ENCODE measurements around the gene RAD1.

The RAD1 gene

GRCh38 chr5:34881246-34881645 lies 34.1 kb downstream of the RAD1 start:
- TF ChIP-seq ZNF354C (tag by site-specific recombination; IDR thresholded peaks at IDR 0.05; ENCODE audit: borderline replicate concordance, low read depth) (no peak), ZNF777 (tag by site-specific recombination; IDR thresholded peaks at IDR 0.05; ENCODE audit: borderline replicate concordance) (no peak), ZNF280D (tag by site-specific recombination; IDR thresholded peaks at IDR 0.05) (no peak), ZNF654 (tag by site-specific recombination; IDR thresholded peaks at IDR 0.05; ENCODE audit: low read depth) (no peak), ZNF404 (tag by site-specific recombination; IDR thresholded peaks at IDR 0.05) (no peak), ZNF658 (tag by site-specific recombination; IDR thresholded peaks at IDR 0.05) (no peak), ZNF324 (tag by site-specific recombination; IDR thresholded peaks at IDR 0.05) (no peak), ZNF785 (tag by site-specific recombination; IDR thresholded peaks at IDR 0.05) (no peak), ZBTB11 (tag by site-specific recombination; conservative IDR thresholded peaks at IDR 0.05; ENCODE audit: low read depth) (no peak), KLF7 (tag by site-specific recombination; IDR thresholded peaks at IDR 0.05; ENCODE audit: borderline replicate concordance) (no peak), PATZ1 (tag by site-specific recombination; IDR thresholded peaks at IDR 0.05) (no peak), IKZF3 (tag by site-specific recombination; IDR thresholded peaks at IDR 0.05) (no peak), PRDM1 (tag by site-specific recombination; IDR thresholded peaks at IDR 0.05) (no peak)
- TF ChIP-seq, protein P1, sequence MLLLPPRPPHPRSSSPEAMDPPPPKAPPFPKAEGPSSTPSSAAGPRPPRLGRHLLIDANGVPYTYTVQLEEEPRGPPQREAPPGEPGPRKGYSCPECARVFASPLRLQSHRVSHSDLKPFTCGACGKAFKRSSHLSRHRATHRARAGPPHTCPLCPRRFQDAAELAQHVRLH (tag by site-specific recombination; IDR thresholded peaks at IDR 0.05): no peak
- TF ChIP-seq, protein P2, sequence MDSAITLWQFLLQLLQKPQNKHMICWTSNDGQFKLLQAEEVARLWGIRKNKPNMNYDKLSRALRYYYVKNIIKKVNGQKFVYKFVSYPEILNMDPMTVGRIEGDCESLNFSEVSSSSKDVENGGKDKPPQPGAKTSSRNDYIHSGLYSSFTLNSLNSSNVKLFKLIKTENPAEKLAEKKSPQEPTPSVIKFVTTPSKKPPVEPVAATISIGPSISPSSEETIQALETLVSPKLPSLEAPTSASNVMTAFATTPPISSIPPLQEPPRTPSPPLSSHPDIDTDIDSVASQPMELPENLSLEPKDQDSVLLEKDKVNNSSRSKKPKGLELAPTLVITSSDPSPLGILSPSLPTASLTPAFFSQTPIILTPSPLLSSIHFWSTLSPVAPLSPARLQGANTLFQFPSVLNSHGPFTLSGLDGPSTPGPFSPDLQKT (IDR thresholded peaks at IDR 0.05; ENCODE audit: borderline replicate concordance, low read depth, low read length): no peak
- H3K27ac ChIP-seq (ENCODE audit: extremely low read depth, low read depth, low read length): no peak overlapping the region
- no peak overlapping the region for H3K4me3 ChIP-seq (ENCODE audit: low read depth, low read length)
- ChIA-PET CTCF (interaction anchor here (0.6 to 2.3 kb wide), 2 partner anchors 17 to 396 kb away, joined by 3 to 14 read pairs; no protein-coding TSS in a partner anchor), POLR2A (no interaction called here)
- no peaks in the 10 kb centered on the region; the same call in 1 of the 2 replicates for H3K9me3 ChIP-seq (ENCODE audit: control insufficient read depth, insufficient read depth, low read depth, low read length)
- no peaks in the 10 kb centered on the region for H3K36me3 ChIP-seq (ENCODE audit: control insufficient read depth in 2 of 2, insufficient read depth in 1 of 2, low read length in 2 of 2)
- H3K4me1 ChIP-seq (ENCODE audit: control insufficient read depth, insufficient read depth, low read length): no peaks in the 10 kb centered on the region

GRCh38 chr5:34876275-34876674 lies 39.0 kb downstream of the RAD1 start:
- TF ChIP-seq, protein P1 (tag by site-specific recombination; IDR thresholded peaks at IDR 0.05): 0 out of 2 replicates have a peak, but pooled peaks have one; percentile 15
- no peak for TF ChIP-seq ZNF174 (tag by site-specific recombination; IDR thresholded peaks at IDR 0.05)
- TF ChIP-seq SETDB1 (IDR thresholded peaks at IDR 0.05; ENCODE audit: insufficient read length, low read length): peak; percentile 61
- H3K36me3 ChIP-seq (ENCODE audit: control insufficient read depth in 2 of 2, insufficient read depth in 1 of 2, low read length in 2 of 2): no peaks in the 10 kb centered on the region
- H3K4me3 ChIP-seq (ENCODE audit: low read depth, low read length): no peak overlapping the region
- H3K9me3 ChIP-seq (ENCODE audit: control insufficient read depth, insufficient read depth, low read depth, low read length): no peaks in the 10 kb centered on the region; the same call in 1 of the 2 replicates
- no peaks in the 10 kb centered on the region for H3K4me1 ChIP-seq (ENCODE audit: control insufficient read depth, insufficient read depth, low read length)
- POLR2A ChIA-PET: no interaction called here
- no peak overlapping the region for H3K27ac ChIP-seq (ENCODE audit: extremely low read depth, low read depth, low read length)
- CTCF ChIA-PET: no interaction called here
